Retinal pigment epithelial cell (primary cell): ENCODE measurements around the gene RPL18.

ENCODE experiments used
- DNase-seq: peaks from one replicate; pipeline ENCODE4 v3.0.0-alpha.2; 2010; ENCODE audit warnings: low read depth
- H3K4me3 ChIP-seq: 2 replicates; pipeline ENCODE4 v1.5.1; 2011; ENCODE audit warnings: mild to moderate bottlenecking, low read length, control low read depth, moderate library complexity
- TF ChIP-seq, protein P1 (sequence below): conservative IDR thresholded peaks from 2 replicates; pipeline ENCODE4 v1.5.1; 2011; ENCODE audit warnings: low read depth, low read length, control low read depth, inconsistent platforms

The RPL18 gene

DNA sequence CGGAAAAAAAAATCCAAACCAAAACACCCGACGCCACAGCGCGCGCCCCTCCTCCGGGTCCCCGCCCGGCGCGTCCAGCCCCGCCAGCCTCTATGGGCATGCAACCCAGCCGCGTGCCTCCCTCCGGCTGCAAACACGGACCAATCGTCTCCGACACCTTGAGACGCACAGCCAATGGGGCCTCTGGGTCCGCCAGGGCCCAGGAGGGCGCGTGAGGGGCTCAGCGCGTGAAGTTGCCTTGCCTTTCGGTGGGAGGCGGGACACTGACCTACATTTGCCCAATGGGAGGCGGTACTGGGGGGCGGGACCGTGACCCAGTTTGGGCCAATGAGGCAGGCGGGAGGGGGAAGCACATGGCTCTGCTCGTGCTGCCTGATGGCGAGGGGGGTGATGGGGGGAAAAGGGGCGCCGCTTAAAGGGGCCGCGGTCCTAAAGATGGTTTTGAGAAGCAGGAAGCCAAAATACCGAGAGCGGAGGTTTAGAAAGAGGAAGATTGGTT lies 18.5 kb upstream of the RPL18 start:
- TF ChIP-seq, protein P1, sequence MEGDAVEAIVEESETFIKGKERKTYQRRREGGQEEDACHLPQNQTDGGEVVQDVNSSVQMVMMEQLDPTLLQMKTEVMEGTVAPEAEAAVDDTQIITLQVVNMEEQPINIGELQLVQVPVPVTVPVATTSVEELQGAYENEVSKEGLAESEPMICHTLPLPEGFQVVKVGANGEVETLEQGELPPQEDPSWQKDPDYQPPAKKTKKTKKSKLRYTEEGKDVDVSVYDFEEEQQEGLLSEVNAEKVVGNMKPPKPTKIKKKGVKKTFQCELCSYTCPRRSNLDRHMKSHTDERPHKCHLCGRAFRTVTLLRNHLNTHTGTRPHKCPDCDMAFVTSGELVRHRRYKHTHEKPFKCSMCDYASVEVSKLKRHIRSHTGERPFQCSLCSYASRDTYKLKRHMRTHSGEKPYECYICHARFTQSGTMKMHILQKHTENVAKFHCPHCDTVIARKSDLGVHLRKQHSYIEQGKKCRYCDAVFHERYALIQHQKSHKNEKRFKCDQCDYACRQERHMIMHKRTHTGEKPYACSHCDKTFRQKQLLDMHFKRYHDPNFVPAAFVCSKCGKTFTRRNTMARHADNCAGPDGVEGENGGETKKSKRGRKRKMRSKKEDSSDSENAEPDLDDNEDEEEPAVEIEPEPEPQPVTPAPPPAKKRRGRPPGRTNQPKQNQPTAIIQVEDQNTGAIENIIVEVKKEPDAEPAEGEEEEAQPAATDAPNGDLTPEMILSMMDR: no peak
- DNase-seq: peak; percentile 99
- peak overlapping the region; percentile 83 for H3K4me3 ChIP-seq

DNA sequence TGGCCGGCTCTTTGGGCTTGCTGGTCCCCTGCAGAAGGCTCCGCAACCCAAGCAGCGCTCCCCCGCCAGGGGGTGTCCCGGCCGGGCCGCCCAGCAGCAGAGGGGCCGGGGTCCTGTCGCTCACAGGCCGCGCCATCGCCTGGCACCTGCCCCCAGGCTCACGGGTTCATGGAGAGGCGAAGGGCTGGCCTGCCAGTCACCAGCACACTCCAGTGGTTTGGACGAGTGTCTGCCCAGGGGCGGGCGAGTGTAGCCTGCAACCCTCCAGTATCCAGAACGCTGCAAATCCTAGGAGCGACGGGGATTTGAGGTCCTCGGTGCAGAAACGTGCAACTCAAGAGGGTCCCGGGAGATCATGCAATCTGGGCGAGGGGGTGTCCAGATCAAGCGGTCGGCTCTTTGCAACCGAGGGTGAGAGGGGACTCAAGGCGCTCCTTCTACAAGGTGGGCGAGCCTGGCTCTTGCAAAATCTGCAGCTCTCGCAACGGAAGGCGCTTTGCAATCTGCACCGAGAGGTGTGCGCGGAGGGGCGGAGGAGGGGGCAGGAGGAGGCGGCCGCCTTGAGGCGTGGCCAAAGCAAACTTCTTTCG lies 18.0 kb upstream of the RPL18 start, which contains the start of gene DBP:
TSS of gene DBP (minus strand) at position 521 of the 590 bp plus-strand sequence. CDS start at position 136, 385 bp downstream.
- peak within 1 kb of the TSS; percentile 83 for H3K4me3 ChIP-seq
- DNase-seq: no peak
- TF ChIP-seq, protein P1: peak; percentile 31

DNA sequence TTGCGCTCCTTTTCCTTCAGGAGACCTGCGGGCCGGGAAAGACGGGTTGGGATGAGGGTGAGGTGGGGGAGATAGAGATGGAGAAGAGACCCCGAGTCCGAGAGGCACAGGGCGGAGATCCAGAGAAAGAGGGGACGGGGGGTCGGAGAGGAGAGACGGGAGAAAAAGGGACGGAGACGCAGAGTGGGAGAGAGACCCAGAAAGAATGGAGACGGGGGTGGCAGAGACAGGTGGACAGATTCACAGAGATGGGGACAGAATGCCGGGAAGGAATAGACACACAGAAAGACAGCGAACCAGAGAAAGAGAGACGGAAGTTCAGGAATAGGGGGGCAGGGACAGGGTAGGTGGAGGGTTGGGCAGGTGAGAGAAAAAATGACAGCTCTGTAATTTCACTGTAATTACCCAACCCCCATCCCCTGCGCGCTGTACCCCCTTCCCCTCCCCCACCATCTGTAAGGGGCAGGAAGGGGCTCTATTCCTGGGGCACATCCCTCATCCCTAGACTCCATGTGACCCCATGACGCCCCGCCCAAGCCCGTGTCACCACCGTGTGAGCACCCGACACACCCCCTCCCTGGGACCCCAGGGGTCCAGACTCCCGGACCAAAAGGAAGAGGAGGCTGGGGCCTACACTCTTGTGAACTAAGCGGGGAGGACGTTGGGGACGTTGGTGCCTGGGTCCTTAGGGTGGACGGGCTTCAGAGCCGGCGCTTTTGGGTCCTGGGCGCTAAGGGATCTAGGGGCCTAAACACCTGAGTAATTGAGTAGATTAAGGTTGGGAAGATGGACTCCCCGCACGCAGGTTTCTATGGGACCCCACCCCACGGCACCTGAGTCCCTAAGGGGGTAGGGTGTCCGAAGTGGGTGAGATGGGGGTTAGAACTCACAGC lies 17.2 kb upstream of the RPL18 start:
- no peak for DNase-seq
- TF ChIP-seq, protein P1: no peak
- H3K4me3 ChIP-seq: peak overlapping the region; percentile 83

GRCh38 chr19:48635263-48635965 lies 16.4 kb upstream of the RPL18 start:
- peak overlapping the region; percentile 83 for H3K4me3 ChIP-seq
- TF ChIP-seq, protein P1: no peak
- DNase-seq: no peak

GRCh38 chr19:48634424-48635262 lies 15.7 kb upstream of the RPL18 start:
- TF ChIP-seq, protein P1: no peak
- H3K4me3 ChIP-seq: peak overlapping the region; percentile 35
- DNase-seq: peak; percentile 95

GRCh38 chr19:48634036-48634342 lies 15.0 kb upstream of the RPL18 start:
- no peak for DNase-seq

More at GRCh38 chr19:48634036-48634342, 15.0 kb upstream of the RPL18 start:
- H3K4me3 ChIP-seq: peak overlapping the region; percentile 35
- TF ChIP-seq, protein P1: no peak
